H9 (cell line): ENCODE results near the gene SNX18. TPM values are rescaled to one million over a fixed set of nuclear protein-coding genes. Genes with fewer than 3 reads are reported as not detected.

Experiments used
- DNase-seq: peaks from one replicate; pipeline ENCODE4 v3.0.0-alpha.2; 2017
- H2AFZ ChIP-seq: one replicate; pipeline ENCODE4 v1.6.1; 2013; ENCODE audit warnings: mild to moderate bottlenecking, low read length, control low read depth, moderate library complexity
- H2AK5ac ChIP-seq: 2 replicates; pipeline ENCODE4 v1.6.1; 2013; ENCODE audit warnings: low read length, control low read depth, mixed read lengths; ENCODE audit not compliant: insufficient read length
- H2BK120ac ChIP-seq: one replicate; pipeline ENCODE4 v1.6.1; 2013; ENCODE audit warnings: low read depth, mild to moderate bottlenecking, low read length, control low read depth, inconsistent platforms; ENCODE audit not compliant: poor library complexity, severe bottlenecking
- H2BK12ac ChIP-seq: 2 replicates; pipeline ENCODE4 v1.6.1; 2013; ENCODE audit warnings: low read length, control low read depth, mixed read lengths, low read depth; ENCODE audit not compliant: insufficient read length
- H2BK15ac ChIP-seq: 2 replicates; pipeline ENCODE4 v1.6.1; 2013; ENCODE audit warnings: low read depth, low read length, control low read depth
- H2BK20ac ChIP-seq: one replicate; pipeline ENCODE4 v1.6.1; 2013; ENCODE audit warnings: low read depth, mild to moderate bottlenecking, low read length, control low read depth, inconsistent platforms; ENCODE audit not compliant: poor library complexity, severe bottlenecking
- H2BK5ac ChIP-seq: 2 replicates; pipeline ENCODE4 v1.6.1; 2013; ENCODE audit warnings: low read length, control low read depth, mixed read lengths; ENCODE audit not compliant: insufficient read length
- H3K14ac ChIP-seq: 2 replicates; pipeline ENCODE4 v1.6.1; 2013; ENCODE audit warnings: low read length, control low read depth; ENCODE audit not compliant: insufficient read depth
- H3K18ac ChIP-seq: 2 replicates; pipeline ENCODE4 v1.6.1; 2013; ENCODE audit warnings: low read depth, mild to moderate bottlenecking, mixed read lengths, low read length, control low read depth; ENCODE audit not compliant: insufficient read length
- H3K23ac ChIP-seq: 2 replicates; pipeline ENCODE4 v1.6.1; 2013; ENCODE audit warnings: low read length, control low read depth, mixed read lengths, low read depth; ENCODE audit not compliant: insufficient read length
- H3K23me2 ChIP-seq: 2 replicates; pipeline ENCODE4 v1.6.1; 2013; ENCODE audit warnings: low read depth, mild to moderate bottlenecking, mixed read lengths, low read length, control low read depth; ENCODE audit not compliant: insufficient read length, poor library complexity, severe bottlenecking
- H3K27ac ChIP-seq: 2 replicates; pipeline ENCODE4 v1.5.1; 2013; ENCODE audit warnings: low read length, control low read depth, mixed read lengths, low read depth; ENCODE audit not compliant: insufficient read length
- H3K27me3 ChIP-seq: 2 replicates; pipeline ENCODE4 v1.6.1; 2013; ENCODE audit warnings: low read length, control low read depth, inconsistent platforms; ENCODE audit not compliant: insufficient read depth
- H3K4ac ChIP-seq: 2 replicates; pipeline ENCODE4 v1.6.1; 2013; ENCODE audit warnings: low read depth, mild to moderate bottlenecking, control low read depth, inconsistent platforms, low read length, moderate library complexity
- H3K4me1 ChIP-seq: 2 replicates; pipeline ENCODE4 v1.6.1; 2013; ENCODE audit warnings: low read length, control low read depth, inconsistent platforms; ENCODE audit not compliant: insufficient read depth
- H3K4me2 ChIP-seq: 2 replicates; pipeline ENCODE4 v1.6.1; 2013; ENCODE audit warnings: low read length, control low read depth, mixed read lengths; ENCODE audit not compliant: insufficient read length, insufficient read depth
- H3K56ac ChIP-seq: 2 replicates; pipeline ENCODE4 v1.6.1; 2013; ENCODE audit warnings: low read depth, mild to moderate bottlenecking, mixed read lengths, low read length, control low read depth; ENCODE audit not compliant: insufficient read length
- H3K79me1 ChIP-seq: 2 replicates; pipeline ENCODE4 v1.6.1; 2013; ENCODE audit warnings: low read depth, mild to moderate bottlenecking, moderate library complexity, low read length, control low read depth, inconsistent platforms; ENCODE audit not compliant: insufficient read depth, poor library complexity, severe bottlenecking
- H3K79me2 ChIP-seq: 2 replicates; pipeline ENCODE4 v1.6.1; 2013; ENCODE audit warnings: low read length, control low read depth, inconsistent platforms; ENCODE audit not compliant: insufficient read depth
- H3K9ac ChIP-seq: 2 replicates; pipeline ENCODE4 v1.6.1; 2013; ENCODE audit warnings: low read length, control low read depth, mixed read lengths; ENCODE audit not compliant: insufficient read length; ENCODE audit errors: extremely low read depth
- H3K9me3 ChIP-seq: one replicate; pipeline ENCODE4 v1.6.1; 2013; ENCODE audit warnings: low read depth, low read length, inconsistent platforms; ENCODE audit not compliant: control insufficient read depth
- H3T11ph ChIP-seq: one replicate; pipeline ENCODE4 v1.6.1; 2013; ENCODE audit warnings: mild to moderate bottlenecking, low read length, control low read depth, inconsistent platforms
- H4K20me1 ChIP-seq: one replicate; pipeline ENCODE4 v1.6.1; 2013; ENCODE audit not compliant: control insufficient read depth, insufficient read length, insufficient read depth
- H4K5ac ChIP-seq: 2 replicates; pipeline ENCODE4 v1.6.1; 2013; ENCODE audit warnings: low read depth, mild to moderate bottlenecking, mixed read lengths, low read length, control low read depth; ENCODE audit not compliant: insufficient read length
- H4K8ac ChIP-seq: replicated peaks from 2 replicates; pipeline ENCODE4 v1.6.1; 2013; ENCODE audit warnings: low read length, control low read depth, mixed read lengths, low read depth; ENCODE audit not compliant: insufficient read length
- H4K91ac ChIP-seq: 2 replicates; pipeline ENCODE4 v1.6.1; 2013; ENCODE audit warnings: low read depth, mild to moderate bottlenecking, moderate library complexity, mixed read lengths, low read length, control low read depth; ENCODE audit not compliant: insufficient read length
- H3K27ac Mint-ChIP-seq, 3 experiments: 2 replicates in 2 of 3; 3 replicates in 1 of 3; pipeline ENCODE4 v1.8.0; 2020 to 2021; ENCODE audit warnings: mixed read lengths in 3 of 3, mild to moderate bottlenecking in 1 of 3, moderate library complexity in 1 of 3
- H3K27me3 Mint-ChIP-seq: 2 replicates; pipeline ENCODE4 v1.8.0; 2021; ENCODE audit warnings: low read depth, mild to moderate bottlenecking, moderate library complexity, mixed read lengths
- H3K36me3 Mint-ChIP-seq, 3 experiments: 2 replicates in 2 of 3; 3 replicates in 1 of 3; pipeline ENCODE4 v1.8.0; 2020 to 2021; ENCODE audit warnings: low read depth in 3 of 3, mixed read lengths in 3 of 3; ENCODE audit not compliant: insufficient read depth in 1 of 3
- H3K4me1 Mint-ChIP-seq, 2 experiments: 2 replicates each; pipeline ENCODE4 v1.8.0; 2020; ENCODE audit warnings: mixed read lengths in 2 of 2
- H3K4me3 Mint-ChIP-seq, 2 experiments: 2 replicates in 1 of 2; 3 replicates in 1 of 2; pipeline ENCODE4 v1.8.0; 2020 to 2021; ENCODE audit warnings: mild to moderate bottlenecking in 2 of 2, mixed read lengths in 2 of 2, moderate library complexity in 1 of 2
- H3K9me3 Mint-ChIP-seq, 2 experiments: 2 replicates in 1 of 2; 3 replicates in 1 of 2; pipeline ENCODE4 v1.8.0; 2020; ENCODE audit warnings: mild to moderate bottlenecking in 2 of 2, mixed read lengths in 2 of 2, moderate library complexity in 1 of 2
- WGBS: extraction: QIAGEN DNeasy Blood & Tissue Kit; methylation state at CpG from one replicate; pipeline ENCODE4 v1.1.7; 2013; ENCODE audit warnings: missing lambda C conversion rate, low lambda C conversion rate, mixed read lengths; ENCODE audit not compliant: insufficient read length; ENCODE audit errors: extremely low coverage; 5-methylcytosine and 5-hydroxymethylcytosine counted together
- total RNA-seq: library from RNA; stranded (reverse); gene quantifications from 2 replicates; pipeline ENCODE4 v1.2.1, GENCODE V29; 2021
- TF ChIP-seq, protein P1 (sequence below): fragments of 200-600 bp; sonication (generic); conservative IDR thresholded peaks from 3 replicates; pipeline ENCODE4 v1.8.0; 2021; ENCODE audit warnings: antibody characterized with exemption, mild to moderate bottlenecking

Gene SNX18
- total RNA-seq, 1 experiment from 2014 or later = 17.2 TPM

- Histone ChIP-seq H2BK120ac (no peak overlapping the region), H3K27me3 (no peaks in the 10 kb centered on the region), H2AK5ac (no peak overlapping the region), H4K91ac (no peak overlapping the region), H3K4me1 (no peaks in the 10 kb centered on the region), H3T11ph (no peak overlapping the region), H2BK5ac (no peak overlapping the region), H3K23me2 (no peaks in the 10 kb centered on the region), H3K56ac (no peak overlapping the region), H4K20me1 (no peaks in the 10 kb centered on the region), H3K27ac (no peak overlapping the region), H3K23ac (no peak overlapping the region), H3K79me1 (no peaks in the 10 kb centered on the region), H4K8ac (no peak overlapping the region), H3K14ac (no peak overlapping the region), H3K9me3 (no peaks in the 10 kb centered on the region), H2BK15ac (no peak overlapping the region), H3K18ac (no peak overlapping the region), H3K4me2 (no peak overlapping the region), H3K79me2 (no peaks in the 10 kb centered on the region), H3K4ac (no peak overlapping the region), H2BK12ac (no peak overlapping the region), H2BK20ac (no peak overlapping the region), H2AFZ (no peak overlapping the region), H4K5ac (no peak overlapping the region), H3K9ac (no peak overlapping the region)
- TF ChIP-seq, protein P1, sequence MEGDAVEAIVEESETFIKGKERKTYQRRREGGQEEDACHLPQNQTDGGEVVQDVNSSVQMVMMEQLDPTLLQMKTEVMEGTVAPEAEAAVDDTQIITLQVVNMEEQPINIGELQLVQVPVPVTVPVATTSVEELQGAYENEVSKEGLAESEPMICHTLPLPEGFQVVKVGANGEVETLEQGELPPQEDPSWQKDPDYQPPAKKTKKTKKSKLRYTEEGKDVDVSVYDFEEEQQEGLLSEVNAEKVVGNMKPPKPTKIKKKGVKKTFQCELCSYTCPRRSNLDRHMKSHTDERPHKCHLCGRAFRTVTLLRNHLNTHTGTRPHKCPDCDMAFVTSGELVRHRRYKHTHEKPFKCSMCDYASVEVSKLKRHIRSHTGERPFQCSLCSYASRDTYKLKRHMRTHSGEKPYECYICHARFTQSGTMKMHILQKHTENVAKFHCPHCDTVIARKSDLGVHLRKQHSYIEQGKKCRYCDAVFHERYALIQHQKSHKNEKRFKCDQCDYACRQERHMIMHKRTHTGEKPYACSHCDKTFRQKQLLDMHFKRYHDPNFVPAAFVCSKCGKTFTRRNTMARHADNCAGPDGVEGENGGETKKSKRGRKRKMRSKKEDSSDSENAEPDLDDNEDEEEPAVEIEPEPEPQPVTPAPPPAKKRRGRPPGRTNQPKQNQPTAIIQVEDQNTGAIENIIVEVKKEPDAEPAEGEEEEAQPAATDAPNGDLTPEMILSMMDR = no peak
- no CpG with 5 or more reads among the region's 3 CpGs for WGBS
- H3K4me3 Mint-ChIP-seq = no peak overlapping the region
- no peaks in the 10 kb centered on the region for H3K9me3 Mint-ChIP-seq
- no peaks in the 10 kb centered on the region; a peak in 4 of 7 replicates for H3K36me3 Mint-ChIP-seq
- H3K27ac Mint-ChIP-seq = no peak overlapping the region
- no peaks in the 10 kb centered on the region; a peak in 1 of 4 replicates for H3K4me1 Mint-ChIP-seq
- no peak for DNase-seq
- no peaks in the 10 kb centered on the region for H3K27me3 Mint-ChIP-seq
Measured at GRCh38 chr5:54540286-54540685, 22.7 kb downstream of the SNX18 start.
